HG02943 (cell line): ENCODE data around the gene BRD1.
"Not testable (repeated sequence)": the region's sequence is repeated elsewhere in the genome, so short reads cannot be mapped to it uniquely, and the experiment has no call there.

Source experiments
- ATAC-seq: cut with Tn5 transposase; IDR thresholded peaks from one replicate; pipeline ENCODE4 v1.9.1; 2021; ENCODE audit warnings: mild to moderate bottlenecking, low read depth, moderate library complexity; ENCODE audit not compliant: unreplicated experiment

BRD1 gene

DNA sequence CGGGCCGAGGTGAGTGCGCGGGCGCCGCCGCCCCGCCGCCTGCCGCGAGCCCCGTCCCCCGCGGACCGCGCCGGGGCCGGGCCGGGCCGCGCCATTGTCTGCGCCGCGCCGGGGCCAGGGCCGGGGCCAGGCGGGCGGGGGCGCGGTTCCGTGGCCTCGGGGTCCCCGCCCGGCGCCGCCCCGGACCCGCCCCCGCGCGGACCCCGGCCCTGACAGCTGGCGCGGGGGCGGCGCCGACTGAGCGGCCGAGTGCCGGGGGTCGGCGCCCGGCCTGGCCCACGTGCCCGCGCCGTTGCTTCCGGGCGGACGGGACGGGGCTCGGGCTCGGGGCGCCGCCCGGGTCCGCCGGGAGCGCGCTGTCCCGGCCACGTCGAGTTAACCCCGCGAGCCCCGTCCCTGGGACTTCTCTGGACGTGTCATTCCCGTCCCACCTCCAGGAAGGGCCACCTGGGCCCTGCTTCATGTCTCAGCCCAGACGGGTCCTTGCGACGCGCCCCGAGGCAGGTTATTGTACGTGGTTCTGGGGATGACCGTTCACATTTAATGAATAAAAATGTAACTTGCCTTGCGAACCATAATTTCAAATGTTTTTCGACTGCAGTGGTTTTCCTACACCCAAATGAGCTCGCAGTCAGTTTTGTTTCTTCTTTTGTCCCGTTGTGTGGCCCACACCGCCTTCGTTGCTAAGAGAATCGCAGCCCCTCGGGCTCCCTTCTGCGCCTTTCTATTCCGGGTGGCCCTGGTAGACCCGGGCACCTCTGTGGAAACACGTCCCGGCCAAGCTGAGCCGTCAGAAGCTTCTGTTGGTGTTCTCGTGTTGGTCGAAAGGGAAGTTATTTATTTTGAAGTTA, 26.5 kb upstream of the BRD1 start:
- peak; percentile 18 for ATAC-seq

DNA sequence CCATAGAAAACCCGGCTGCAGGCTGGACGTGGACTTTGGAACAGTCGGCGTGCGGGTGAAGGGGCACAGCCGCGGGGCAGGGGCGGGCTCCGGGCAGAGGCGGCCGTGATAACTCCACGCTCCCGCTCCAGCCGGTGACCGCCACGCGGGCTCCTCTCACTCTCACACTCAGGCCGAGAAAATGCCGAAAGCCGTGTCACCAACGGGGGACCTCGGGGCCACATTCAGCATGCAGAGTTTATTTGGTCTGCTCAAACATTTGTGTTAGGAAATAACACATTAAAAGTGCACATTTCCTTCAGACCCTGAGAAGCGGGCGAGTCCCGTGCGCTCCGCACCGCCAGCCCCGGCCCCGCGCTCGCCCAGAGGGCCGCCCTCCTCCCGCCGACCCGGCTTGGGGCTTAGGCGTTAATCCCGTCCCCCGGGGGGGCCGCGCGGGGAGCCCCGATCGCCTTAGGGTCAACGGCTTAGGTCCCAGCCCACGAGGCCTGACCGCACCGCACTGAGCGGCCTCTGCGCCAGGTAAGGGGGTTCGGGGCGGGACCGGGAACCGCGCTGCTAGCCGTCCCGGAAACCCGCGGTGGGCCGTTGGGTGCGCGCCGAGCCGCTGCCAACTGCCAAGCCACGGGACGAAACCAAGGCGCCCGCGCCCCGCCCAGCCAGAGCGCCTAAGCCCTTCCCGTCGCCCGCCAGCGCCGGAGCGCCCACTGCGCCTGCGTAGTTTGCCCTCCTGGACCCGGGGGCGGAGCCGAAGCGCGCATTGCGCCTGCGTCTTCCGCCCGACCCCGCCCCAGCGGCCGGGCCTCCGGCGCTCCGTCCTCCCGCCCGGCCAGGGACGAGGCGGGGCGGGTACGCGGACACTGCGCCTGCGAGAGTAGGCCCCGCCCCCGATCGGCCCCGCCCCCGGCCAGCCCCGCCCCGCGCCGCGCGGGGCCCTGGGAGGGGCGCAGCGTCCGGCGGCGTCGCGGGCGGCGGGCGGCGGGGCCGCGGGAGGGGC, 25.5 kb upstream of the BRD1 start, which contains the start of gene ZBED4:
Gene ZBED4 (plus strand): TSS at position 947 of the 997 bp plus-strand sequence. CDS start 29,819 bp downstream, outside the sequence.
- ATAC-seq = peak; percentile 66

GRCh38 chr22:49852568-49852897, 24.9 kb upstream of the BRD1 start:
- not testable (repeated sequence) for ATAC-seq

DNA sequence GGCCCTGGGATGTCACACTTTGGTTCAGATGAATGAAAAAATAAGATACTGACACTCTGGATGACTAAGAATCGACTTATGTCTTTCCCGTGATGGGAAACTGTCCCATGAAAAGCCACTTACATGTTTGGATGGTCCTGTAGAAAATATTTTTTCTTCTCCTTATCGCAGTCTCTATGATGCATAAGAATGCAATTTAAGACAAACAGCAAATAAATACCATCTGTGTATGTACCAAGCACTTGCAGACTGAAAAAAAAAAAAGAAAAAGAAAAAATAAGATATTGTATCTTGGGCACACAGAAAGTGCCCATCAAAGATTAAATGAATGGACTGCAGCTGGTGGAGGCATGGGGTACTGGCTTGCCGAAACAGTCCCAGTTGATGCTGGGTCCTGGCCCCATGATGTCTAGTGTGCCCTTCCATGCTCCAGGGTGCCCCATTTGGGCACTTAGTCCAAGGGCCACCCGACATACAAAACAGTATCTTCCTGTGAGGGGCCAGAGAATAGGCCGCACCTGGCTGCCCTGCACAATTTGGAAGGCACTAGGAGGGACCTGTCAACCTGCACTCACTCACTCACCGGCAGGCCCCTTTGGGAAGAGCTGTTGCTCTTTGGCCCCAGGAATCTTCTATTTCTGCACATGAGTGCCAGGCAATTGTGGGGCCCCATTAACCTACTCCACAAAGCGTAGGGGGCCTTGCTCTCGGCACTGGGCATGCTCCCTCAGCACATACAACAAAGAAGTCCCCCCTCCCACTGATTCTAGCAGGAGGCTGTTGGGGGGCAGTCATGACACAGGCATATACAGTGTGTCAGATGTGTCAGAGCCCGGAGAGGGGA, 23.5 kb upstream of the BRD1 start:
- ATAC-seq = no peak

- ATAC-seq = no peak
Measured at GRCh38 chr22:49850021-49850911, 22.6 kb upstream of the BRD1 start.

GRCh38 chr22:49849161-49850020, 21.7 kb upstream of the BRD1 start:
- no peak for ATAC-seq

DNA sequence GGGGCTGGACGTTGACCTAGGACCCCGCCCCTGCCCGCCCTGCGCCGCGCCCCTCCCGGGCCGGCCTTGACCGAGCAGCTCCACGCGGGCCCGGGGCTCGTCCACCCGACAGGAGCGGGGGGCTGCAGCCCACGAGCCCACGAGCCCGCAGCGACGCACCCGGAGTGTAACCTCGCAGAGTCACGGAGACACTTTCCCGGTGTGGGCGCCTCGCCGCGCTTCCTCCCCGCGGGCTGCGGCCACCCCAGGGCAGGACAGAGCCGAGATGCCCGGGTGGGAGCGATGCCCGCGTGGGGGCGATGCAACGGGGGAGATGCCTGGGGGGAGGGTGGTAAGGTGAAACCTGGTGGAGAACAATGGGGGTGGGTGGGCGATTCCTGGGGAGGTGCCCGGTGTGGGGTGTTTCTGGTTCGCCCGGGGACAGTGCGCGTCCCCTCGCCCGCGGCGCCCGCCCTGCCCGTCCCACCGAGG, 21.1 kb upstream of the BRD1 start:
- no peak for ATAC-seq

GRCh38 chr22:49847751-49848689, 20.3 kb upstream of the BRD1 start:
- no peak for ATAC-seq

DNA sequence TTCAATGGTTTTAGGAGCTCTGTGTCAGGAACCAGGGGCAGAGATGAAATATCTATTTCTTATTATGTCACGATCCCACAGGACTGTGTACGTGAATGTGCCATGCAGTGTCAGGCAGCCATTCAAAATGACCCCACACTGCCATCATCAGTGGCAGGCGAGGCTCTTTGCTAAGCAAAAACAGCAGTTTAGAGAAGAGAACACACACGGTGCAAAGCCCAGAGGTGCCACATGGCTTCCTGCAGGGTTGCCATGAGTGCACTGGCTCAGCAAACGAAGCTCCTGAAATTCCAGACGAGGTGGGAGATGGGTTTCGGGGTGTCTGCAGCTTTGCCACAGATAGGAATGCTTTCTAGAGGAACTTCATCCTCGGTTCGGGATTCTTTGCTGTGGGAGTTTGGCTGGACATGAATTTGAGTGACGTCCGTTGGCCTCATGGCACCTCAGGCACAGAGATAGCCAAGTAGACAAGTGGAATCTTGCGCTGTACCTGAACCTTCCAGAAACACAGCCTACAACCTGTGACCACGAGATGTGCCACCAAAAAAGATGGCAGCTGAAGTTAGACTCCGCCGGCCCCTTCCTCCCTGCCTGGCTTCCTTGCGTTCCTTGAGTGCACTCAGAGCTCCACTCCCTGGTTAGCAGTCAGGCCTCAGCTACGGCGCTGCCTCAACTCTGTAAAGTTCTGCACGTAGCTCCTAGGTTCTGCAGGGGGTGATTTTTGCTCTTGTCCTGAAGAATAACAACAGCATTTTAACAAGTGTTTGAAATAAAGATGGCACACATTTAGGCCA, 18.2 kb upstream of the BRD1 start:
- no peak for ATAC-seq

DNA sequence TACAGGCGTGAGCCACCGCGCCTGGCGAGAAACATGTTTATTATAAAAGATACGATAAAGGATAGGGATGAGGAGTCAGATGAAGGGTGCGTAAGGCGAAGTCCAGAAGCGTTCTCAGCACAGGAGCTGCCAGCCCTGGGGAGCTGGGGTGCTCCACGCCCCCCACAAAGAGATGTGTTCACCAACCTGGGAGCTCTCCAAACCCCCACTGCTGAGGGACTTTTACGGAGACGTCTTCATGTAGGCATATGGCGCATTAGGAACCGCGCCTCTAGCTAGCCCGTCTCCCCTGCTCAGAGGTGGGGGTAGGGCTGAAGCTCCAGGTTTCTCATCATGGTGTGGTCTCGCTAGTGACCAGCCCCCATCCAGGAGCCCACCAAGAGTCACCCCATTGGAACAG, 17.6 kb upstream of the BRD1 start:
- ATAC-seq = no peak

DNA sequence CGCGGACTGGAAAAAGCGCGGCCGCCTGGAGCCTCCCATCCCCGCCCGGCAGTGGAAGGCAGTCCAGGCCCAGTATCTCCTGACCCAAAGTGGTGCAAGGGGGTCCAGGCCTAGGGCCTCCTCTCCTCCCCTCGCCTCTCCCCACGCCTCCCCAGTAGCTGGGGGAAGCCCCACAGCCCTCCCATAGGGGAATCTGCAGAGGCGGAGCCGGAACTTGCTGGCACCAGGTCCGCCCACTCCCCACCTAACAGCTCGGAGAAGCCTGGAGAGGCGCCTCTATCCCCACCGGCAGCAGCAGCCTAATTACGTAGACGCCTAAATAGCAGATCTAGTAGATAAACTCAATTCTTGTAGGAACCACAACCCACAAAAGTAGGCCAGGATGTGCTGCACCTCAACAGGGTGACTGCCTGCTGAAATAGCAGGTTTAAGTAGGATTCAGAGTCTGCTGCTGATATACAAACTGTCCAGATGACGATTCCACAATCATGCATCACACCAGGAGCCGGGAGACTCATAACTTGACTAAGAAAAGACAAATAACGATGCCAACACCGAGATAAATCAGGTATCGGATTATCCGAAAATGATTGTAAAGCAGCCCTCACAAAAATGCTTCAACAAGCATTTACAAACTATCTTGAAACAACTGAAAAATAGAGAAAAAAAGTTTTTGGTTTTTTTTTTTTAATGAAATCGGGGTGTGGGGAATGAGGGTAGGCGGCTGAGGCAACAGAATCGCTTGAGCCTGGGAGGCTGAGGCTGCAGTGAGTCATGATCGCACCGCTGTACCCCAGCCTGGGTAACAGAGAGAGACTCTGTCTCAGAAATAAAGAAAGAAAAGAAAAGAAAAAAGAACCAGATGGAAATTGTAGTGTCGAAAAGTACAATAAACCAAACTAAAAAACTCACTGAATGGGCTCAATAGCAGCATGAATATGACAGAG, 11.4 kb upstream of the BRD1 start:
- no peak for ATAC-seq

- ATAC-seq = no peak
Measured at GRCh38 chr22:49833340-49834007, 5.8 kb upstream of the BRD1 start.

DNA sequence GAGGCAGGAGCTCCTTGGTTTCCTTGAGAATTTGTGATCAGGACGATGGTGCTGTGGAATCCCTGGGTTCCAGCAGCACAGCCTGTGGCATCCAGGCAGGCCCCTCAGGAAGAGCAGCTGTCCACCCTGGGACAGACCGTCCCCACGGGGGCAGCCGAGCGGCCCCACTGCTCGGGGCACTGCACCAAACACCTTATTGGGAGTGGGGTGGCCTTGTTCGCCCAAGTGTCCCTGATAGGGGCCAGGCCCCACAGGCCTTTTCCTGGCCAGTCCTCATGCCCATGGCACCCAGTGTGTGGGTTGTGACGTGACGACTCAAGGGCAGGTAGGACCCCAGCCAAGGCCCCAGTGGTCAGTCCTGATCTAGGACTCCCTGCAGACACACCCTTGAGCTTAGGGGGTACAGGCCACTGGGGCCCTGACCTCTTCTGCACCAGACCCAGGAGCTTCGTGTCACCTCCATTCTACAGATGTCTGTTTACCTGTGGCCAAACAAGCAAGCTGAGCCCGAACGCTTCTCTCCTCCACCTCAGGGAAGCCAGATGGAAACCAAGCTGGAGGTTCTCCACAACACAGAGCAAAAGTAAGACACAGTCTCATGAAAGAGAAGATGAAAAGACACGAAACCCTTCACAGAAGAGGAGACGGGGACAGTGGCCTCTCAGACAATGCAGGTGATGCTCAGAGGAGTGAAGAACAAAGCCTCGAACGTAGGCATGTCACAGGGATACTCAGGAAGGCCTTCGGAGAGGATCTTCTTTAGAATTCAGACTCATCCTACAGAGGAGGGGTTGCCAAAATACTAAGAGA, 1.6 kb upstream of the BRD1 start:
- ATAC-seq = no peak

- no peak for ATAC-seq
Measured at GRCh38 chr22:49828599-49828965, 909 bp upstream of the BRD1 start.
